Measurements from ENCODE around the gene AIRE. TPM values are rescaled to one million over a fixed set of nuclear protein-coding genes. Genes with fewer than 3 reads are reported as not detected.
"Not testable (repeated sequence)": the region's sequence is repeated elsewhere in the genome, so short reads cannot be mapped to it uniquely, and the experiment has no call there.

Gene AIRE
- total RNA-seq, 1 donor from 2014 or later = under 0.01 TPM

- DNase-seq (ENCODE audit: low read depth, low spot score) = no peak
These were observed 5.6 kb downstream of the AIRE start for GRCh38 chr21:44291078-44291935.

DNA sequence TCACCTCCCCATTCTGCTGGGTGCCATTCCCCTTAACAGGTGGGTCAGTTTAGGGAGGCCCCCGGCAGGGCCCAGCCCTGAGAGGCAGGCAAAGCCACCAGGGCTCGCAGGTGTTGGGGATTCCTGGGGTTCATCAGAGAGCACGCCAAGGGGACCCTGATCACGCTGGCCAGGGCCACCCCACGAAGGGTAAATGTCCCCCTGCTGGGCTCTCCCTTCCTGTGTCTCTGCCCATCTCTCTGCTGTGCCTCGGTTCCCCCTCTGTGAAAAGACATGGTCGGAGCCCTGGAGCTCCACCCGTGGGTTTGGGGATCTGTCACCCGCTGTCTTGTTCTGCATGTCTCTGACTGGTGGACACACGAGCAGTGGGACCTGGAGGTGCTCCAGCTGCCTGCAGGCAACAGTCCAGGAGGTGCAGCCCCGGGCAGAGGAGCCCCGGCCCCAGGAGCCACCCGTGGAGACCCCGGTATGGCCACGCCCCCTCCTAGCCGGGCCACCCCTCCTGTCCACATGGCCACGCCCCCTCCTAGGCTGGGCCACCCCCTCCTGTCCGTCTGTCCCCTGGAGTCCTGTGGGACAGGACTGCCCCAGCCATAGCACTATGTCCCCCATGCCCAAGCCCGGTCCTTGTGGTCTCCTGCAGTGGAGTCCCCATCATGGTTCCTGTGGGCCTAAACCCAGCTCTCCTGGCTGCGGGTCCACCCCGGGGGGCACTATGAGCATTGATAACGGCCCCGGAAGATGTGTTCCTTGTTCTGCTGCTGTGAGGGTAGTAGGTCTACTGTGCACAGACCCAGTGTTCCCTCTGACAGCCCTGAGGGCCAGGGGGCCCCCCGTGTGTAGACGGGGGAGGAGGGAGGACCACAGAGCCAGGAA is 6.5 kb downstream of the AIRE start:
- DNase-seq (ENCODE audit: low read depth, low spot score) = no peak

DNA sequence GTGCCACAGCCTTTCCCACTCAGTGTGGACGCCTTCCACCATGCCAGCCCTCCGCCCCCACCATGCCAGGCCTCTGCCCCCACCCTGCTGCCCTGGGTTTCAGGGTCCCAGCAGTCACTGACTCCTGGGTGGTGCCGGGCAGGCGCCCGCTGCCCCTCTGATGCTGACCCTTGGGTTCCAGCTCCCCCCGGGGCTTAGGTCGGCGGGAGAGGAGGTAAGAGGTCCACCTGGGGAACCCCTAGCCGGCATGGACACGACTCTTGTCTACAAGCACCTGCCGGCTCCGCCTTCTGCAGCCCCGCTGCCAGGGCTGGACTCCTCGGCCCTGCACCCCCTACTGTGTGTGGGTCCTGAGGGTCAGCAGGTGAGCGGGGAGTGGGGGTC is 7.1 kb downstream of the AIRE start:
- no peak for DNase-seq (ENCODE audit: low read depth, low spot score)

GRCh38 chr21:44293551-44294231 is 8.0 kb downstream of the AIRE start:
- DNase-seq (ENCODE audit: low read depth, low spot score) = no peak

DNA sequence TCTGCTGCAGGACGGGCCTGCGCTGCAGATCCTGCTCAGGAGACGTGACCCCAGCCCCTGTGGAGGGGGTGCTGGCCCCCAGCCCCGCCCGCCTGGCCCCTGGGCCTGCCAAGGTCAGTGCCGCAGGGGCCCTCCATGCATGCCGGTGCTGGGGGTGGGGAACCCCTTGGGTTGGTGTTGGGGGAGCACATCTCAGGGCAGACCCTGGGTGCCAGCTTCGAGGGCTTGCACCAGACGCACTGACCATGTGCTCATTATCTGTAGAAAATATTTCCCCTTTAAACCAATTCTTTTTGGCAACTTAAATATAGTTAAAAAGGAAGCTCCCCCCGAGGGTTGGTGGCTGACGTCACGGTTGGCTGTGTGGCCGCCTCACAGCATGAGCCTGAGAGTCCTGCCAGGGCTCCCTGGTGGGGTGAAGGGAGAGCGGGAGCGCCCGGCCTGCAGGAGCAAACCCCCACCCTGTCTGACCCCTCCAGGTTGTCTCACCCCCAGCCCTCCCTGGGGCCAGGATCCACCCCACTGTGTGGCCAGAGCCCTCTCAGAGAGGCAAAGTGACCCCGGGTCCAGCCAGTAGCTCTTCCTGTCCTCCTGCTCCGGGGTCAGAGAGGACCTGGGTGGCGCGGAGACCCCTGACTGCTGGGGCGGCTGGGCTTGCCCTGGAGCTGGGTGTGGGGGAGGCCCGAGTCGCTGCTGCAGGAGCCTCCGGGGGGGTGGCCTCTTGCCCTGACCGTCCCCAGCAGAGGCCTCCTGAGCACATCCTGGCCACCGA is 8.9 kb downstream of the AIRE start:
- no peak for DNase-seq (ENCODE audit: low read depth, low spot score)

- no peak for DNase-seq (ENCODE audit: low read depth, low spot score)
These were observed 9.5 kb downstream of the AIRE start for GRCh38 chr21:44295163-44295573.

GRCh38 chr21:44295646-44296045 is 10.0 kb downstream of the AIRE start:
- DNase-seq (ENCODE audit: low read depth, low spot score) = no peak

GRCh38 chr21:44296103-44296519 is 10.4 kb downstream of the AIRE start:
- no peak for DNase-seq (ENCODE audit: low read depth, low spot score)

DNA sequence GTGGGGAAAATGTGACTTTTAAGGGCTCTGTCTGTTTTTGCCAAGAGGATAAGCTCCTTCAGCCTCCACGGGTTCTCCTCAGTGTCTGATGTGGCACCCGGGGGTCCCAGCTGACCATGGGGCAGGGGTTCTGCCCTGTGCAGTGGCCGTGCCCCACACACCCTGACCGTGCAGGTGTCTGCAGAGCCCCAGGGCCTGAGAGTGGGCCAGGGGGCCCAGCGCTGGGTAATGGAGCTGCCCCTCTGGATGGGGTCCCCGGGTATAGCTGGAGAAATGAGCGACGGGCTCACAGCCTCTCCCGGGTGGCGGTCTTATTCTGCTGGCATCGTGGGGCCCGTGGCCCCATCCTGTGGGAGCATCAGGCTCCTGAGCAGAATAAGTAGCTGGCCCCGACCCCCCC is 11.2 kb downstream of the AIRE start:
- no peak for DNase-seq (ENCODE audit: low read depth, low spot score)

DNA sequence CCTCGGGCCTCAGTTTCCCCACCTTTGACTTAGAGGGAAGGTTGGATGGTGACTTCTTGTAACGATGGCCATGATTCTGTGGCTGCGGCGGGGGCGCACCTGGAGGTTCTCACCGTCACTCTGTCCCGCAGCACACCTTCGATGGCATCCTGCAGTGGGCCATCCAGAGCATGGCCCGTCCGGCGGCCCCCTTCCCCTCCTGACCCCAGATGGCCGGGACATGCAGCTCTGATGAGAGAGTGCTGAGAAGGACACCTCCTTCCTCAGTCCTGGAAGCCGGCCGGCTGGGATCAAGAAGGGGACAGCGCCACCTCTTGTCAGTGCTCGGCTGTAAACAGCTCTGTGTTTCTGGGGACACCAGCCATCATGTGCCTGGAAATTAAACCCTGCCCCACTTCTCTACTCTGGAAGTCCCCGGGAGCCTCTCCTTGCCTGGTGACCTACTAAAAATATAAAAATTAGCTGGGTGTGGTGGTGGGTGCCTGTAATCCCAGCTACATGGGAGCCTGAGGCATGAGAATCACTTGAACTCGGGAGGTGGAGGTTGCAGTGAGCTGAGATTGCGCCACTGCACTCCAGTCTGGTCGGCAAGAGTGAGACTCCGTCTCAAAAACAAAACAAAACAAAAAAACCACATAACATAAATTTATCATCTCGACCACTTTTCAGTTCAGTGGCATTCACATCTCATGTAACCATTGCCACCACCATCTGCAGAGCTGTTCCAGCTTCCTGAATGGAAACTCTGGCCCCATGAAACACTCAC is 12.0 kb downstream of the AIRE start:
- peak; percentile 50 for DNase-seq (ENCODE audit: low read depth, low spot score)

DNA sequence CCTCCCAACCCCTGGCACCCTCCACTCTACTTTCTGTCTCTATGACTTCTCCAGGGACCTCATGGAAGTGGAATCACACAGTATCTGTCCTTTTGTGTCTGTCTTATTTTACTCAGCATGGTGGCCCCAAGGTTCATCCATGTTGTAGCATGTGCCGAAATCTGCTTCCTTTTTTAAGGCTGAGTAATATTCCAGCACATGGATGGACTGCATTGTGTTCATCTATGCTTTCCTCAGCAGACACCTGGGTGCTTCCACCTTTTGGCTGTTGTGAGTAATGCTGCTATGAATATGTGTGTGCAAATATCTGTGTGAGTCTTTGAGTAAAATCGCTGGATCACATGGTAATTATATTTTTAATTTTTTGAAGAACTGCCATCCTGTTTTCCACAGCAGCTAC is 12.6 kb downstream of the AIRE start:
- no peak for DNase-seq (ENCODE audit: low read depth, low spot score)

- DNase-seq (ENCODE audit: low read depth, low spot score) = no peak
These were observed 13.4 kb downstream of the AIRE start for GRCh38 chr21:44299085-44299457.

DNA sequence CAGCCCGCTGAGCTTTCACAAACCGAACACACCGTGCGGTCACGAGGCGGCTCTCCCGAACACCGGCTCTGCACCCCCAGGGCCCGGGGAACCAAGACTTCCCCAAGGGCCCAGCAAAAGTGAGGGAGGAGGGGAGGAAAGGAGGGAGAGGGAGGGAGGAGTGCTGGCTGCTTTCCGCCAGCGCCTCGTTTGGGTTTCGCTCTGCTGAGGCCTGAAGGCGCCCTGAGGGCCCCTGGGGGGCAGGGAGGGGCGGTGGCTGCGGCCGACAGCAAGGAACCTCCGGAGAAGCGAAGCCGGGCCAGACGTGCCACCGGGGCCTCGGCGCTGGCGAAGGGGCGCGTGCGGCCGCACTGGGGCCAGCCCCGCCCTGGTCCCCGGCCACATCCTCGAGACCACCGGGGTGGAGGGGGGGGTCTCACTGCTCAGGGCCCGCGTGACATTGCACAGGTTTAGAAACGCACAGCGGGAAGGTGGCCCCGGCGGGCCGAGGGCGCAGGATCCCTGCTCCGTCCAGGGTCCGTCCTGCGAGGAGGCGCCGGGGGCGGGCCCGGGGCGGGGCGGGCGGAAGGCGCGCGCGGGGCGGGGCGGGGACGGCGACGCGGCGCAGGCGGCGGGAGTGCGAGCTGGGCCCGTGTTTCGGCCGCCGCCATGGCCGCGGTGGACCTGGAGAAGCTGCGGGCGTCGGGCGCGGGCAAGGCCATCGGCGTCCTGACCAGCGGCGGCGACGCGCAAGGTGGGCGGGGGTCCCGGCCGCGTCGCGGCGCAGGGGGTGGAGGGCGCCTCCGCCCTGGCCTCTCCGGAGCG is 14.0 kb downstream of the AIRE start, which contains the start of gene PFKL:
TSS of gene PFKL (plus strand) at position 596 of the 804 bp plus-strand sequence. CDS start at position 649, 53 bp downstream.
- no peak for DNase-seq (ENCODE audit: low read depth, low spot score)

DNA sequence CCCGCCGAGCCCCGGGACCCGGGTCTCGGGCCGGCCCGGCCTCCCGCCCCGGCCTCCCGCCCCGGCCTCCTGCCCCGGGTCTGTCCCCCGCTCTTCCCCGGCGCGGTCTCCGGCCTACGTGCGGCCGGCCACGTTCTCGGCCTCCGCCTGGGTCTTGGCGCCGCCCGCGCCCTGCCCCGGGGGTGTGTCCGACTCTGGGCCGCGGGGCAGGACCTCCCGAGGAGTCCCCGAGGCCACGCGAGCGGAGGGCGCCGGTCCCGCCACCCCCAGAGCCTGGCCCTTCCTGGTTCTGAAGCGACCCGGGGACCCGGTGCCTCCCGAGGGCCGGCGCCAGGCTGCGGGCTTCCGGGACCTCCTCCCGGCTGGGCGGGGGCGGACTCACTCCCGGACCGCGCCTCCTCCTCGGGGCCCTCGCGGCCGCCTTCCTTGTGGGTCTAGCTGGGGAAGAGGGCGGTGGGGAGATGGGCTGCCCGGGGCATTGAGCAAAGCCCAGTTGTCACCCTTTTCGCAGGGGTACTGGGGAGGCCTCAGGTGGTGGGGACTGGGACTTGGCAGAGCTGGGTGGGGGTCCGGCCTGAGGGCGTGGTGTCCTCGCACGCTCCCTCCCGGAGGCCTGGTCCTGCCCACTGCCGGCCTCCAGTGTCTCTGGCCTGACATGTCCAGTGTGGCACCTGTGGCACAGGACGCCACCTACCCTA is 14.7 kb downstream of the AIRE start:
- no peak for DNase-seq (ENCODE audit: low read depth, low spot score)

DNA sequence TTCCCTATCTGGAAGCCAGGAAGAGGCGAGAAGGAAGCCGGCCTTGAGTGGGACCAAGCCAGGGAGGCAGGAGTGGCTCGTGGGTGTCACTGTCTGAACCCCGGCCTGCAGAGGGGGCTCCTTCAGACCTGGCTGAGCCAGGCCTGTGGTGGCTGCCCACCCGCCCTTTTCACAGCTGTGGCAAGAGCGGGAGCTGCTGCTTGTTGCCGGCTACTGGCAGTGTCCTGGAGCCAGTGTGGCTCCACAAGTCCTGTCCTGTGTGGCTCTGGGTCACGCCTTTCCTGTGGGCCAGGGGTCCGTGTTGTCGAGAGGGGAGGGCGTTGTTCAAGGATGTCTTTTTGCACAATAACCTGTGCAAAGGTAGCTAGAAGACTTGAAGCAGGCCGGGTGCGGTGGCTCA is 15.5 kb downstream of the AIRE start:
- DNase-seq (ENCODE audit: low read depth, low spot score) = no peak

DNA sequence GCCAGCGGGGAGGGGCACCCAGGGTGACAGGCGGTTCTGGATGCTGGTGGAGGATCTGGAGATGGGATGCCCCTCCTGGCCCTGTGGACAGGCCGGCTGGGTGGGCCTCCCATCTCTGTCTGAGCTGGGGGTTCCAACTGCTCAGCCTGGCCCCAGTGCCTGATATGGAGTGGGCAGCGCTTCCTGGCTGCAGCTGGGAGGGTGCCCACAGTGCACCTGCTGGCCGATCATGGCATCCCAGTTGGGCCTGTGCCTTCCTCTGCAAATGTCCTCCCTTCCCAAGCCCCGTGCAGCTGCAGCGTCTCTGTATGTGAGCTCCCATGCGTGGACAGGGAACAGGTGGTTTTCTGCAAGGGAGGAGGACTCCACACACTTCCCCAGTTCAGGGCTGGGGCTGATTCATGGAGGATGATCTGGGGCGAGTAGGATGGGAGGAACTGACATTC is 16.3 kb downstream of the AIRE start:
- DNase-seq (ENCODE audit: low read depth, low spot score) = no peak

DNA sequence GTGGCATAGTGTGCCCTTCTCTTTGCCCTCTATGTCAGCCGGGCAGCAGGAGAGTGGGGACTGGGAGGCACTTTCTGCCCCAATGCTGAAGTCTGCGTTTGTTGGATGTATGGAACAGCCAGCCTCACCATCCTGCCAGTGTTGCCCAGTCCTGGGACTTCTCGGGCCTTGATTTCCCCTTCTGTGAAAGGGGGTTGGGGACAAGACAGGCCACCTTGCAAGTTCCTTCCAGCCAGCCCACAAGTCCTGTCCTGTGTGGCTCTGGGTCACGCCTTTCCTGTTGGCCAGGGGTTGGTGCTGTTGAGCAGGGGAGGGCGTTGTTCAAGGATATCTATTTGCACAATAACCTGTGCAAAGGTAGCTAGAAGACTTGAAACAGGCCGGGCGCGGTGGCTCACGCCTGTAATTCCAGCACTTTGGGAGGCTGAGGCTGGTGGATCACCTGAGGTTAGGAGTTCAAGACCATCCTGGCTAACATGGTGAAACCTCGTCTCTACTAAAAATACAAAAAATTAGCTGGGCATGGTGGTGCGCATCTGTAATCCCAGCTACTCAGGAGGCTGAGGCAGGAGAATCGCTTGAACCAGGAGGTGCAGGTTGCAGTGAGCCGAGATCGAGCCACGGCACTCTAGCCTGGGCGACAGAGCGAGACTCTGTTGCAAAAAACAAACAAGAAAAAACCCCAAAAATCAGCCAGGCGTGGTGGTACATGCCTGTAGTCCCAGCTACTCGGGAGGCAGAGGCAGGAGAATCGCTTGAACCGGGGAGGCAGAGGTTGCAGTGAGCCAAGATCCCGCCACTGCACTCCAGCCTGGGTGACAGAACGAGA is 17.1 kb downstream of the AIRE start:
- DNase-seq (ENCODE audit: low read depth, low spot score) = not testable (repeated sequence)

DNA sequence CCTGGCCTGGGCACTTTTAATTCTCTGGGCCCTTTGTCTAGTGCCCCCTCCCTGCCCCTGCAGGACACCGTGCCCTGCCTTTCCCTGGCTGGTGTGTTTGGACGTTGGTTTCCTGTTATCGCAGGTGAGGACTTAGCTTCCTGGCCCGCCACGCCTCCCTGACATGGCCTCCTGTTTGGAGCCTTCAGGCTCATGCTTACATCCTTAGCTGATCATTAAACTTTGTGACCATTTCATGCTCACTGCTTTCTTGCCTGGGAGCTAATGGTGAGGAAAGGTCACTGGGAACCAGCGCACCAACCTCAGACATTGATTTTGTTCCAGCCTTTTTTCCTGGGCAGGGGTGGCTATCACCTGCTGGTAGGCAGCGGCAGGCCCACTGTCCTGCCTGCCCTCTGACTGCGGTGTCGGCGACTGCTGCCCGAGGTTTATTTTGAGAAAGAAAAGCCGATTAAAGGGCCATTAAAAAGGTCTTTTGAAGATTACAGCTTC is 17.9 kb downstream of the AIRE start:
- DNase-seq (ENCODE audit: low read depth, low spot score) = no peak
